Breast epithelium (tissue), 4 donors: ENCODE measurements around the gene LRRIQ3. TPM values are rescaled to one million over a fixed set of nuclear protein-coding genes. Genes with fewer than 3 reads are reported as not detected.

Experiments used
- DNase-seq, 2 donors: peaks; one replicate each; pipeline ENCODE4 v3.0.0-alpha.2; 2019; ENCODE audit warnings: low spot score in 2 of 2
- H3K27ac ChIP-seq, 2 donors: fragments of 200-600 bp; sonication (generic) in 1 of 2; one replicate each; pipeline ENCODE4 v1.5.1; 2016 to 2019; ENCODE audit warnings: mild to moderate bottlenecking in 1 of 2
- H3K27me3 ChIP-seq, 2 donors: fragments of 200-600 bp; sonication (generic) in 1 of 2; one replicate each; pipeline versions ENCODE4 v1.5.1 to v1.6.0; 2017 to 2019; ENCODE audit warnings: control low read depth in 1 of 2, mild to moderate bottlenecking in 1 of 2
- H3K36me3 ChIP-seq: fragments of 200-600 bp; one replicate; pipeline ENCODE4 v1.5.1; 2019
- H3K4me1 ChIP-seq, 2 donors: fragments of 200-600 bp; sonication (generic); one replicate each; pipeline ENCODE4 v1.5.1; 2016 to 2019; ENCODE audit warnings: control low read depth in 1 of 2
- H3K4me3 ChIP-seq, 3 donors: fragments of 200-600 bp; sonication (generic); 1 replicate in 2 of 3; 2 replicates in 1 of 3; pipeline ENCODE4 v1.5.1; 2016 to 2019; ENCODE audit warnings: mild to moderate bottlenecking in 3 of 3, moderate library complexity in 2 of 3
- H3K9me3 ChIP-seq, 2 donors: fragments of 200-600 bp; sonication (generic) in 1 of 2; one replicate each; pipeline ENCODE4 v1.5.1; 2016 to 2019; ENCODE audit warnings: control low read depth in 1 of 2
- POLR2A ChIP-seq: fragments of 450-650 bp; IDR thresholded peaks from one replicate; pipeline ENCODE4 v1.6.1; 2016; ENCODE audit warnings: antibody characterized with exemption, mild to moderate bottlenecking, moderate library complexity
- POLR2AphosphoS5 ChIP-seq, 3 donors: sonication (generic); formaldehyde crosslinking; IDR thresholded peaks; one replicate each; pipeline ENCODE4 v1.6.1; 2017; ENCODE audit warnings: antibody characterized with exemption in 3 of 3
- intact Hi-C: fragments of 100-400 bp; cut with DNase I; formaldehyde crosslinking; loops from one replicate; pipeline ENCODE4 v1.15.1; 2023; ENCODE audit warnings: low total_unique reads
- total RNA-seq, 3 donors: library from RNA; depleted of rRNA; stranded (reverse); fragments of >200 nt; gene quantifications; one replicate each; pipeline ENCODE4 v1.1.0, GENCODE V29; 2016
- TF ChIP-seq, protein P1 (sequence below), 3 donors: fragments of 450-650 bp; IDR thresholded peaks; one replicate each; pipeline ENCODE4 v1.5.1; 2016 to 2017; ENCODE audit warnings: antibody characterized with exemption in 3 of 3, mild to moderate bottlenecking in 3 of 3, moderate library complexity in 3 of 3

Gene LRRIQ3
- total RNA-seq, 3 donors from 2014 or later: 0.33 to 2.6 (median 1.8) TPM

DNA sequence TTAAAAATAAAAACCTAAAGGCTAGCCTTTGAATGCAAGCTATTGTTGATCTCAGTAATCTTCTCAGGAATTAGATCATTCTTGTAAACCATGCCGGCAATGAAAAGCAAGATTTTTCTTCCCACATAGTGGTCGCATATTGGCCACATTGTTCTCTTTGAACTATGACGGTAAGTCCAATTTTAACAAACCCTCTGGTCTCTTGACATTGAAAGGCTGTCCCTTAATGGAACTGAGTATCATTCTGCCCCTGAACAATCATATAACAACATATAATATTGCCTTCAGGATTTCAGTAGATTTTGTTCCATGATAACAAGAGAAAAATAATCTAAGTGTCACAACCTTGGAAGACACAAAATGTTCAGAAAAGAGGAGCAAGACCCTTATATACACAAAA lies 38.5 kb upstream of the LRRIQ3 start:
- H3K9me3 ChIP-seq: no peaks in the 10 kb centered on the region
- no peak overlapping the region for H3K4me3 ChIP-seq
- no peak for DNase-seq
- no peaks in the 10 kb centered on the region for H3K4me1 ChIP-seq
- no peak overlapping the region for H3K27ac ChIP-seq
- intact Hi-C loops: no loop called here
- no peaks in the 10 kb centered on the region for H3K27me3 ChIP-seq
- no peak for TF ChIP-seq POLR2A
- TF ChIP-seq, protein P1, sequence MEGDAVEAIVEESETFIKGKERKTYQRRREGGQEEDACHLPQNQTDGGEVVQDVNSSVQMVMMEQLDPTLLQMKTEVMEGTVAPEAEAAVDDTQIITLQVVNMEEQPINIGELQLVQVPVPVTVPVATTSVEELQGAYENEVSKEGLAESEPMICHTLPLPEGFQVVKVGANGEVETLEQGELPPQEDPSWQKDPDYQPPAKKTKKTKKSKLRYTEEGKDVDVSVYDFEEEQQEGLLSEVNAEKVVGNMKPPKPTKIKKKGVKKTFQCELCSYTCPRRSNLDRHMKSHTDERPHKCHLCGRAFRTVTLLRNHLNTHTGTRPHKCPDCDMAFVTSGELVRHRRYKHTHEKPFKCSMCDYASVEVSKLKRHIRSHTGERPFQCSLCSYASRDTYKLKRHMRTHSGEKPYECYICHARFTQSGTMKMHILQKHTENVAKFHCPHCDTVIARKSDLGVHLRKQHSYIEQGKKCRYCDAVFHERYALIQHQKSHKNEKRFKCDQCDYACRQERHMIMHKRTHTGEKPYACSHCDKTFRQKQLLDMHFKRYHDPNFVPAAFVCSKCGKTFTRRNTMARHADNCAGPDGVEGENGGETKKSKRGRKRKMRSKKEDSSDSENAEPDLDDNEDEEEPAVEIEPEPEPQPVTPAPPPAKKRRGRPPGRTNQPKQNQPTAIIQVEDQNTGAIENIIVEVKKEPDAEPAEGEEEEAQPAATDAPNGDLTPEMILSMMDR (IDR thresholded peaks at IDR 0.05): no peak
- TF ChIP-seq POLR2AphosphoS5 (IDR thresholded peaks at IDR 0.05): no peak
- no peaks in the 10 kb centered on the region for H3K36me3 ChIP-seq

DNA sequence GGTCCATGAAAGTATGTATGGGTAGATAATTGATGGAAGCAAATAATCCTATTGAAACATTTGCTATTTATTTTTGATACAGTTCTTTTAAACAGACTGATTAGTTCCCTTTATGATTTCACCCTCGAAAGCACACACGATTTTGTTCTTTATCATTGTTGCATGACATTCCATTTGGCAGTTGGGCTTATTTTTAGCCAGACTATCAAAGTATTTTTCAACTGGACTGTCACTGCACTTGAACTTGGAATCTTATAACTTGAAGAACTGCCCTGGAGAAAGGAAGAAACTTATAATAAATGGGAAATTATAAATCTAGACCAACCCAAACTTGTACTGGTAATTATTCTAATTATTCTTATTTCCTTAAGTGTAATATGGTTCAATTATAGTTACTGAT lies 37.2 kb upstream of the LRRIQ3 start, which contains the start of gene TNNI3K:
Gene TNNI3K, plus strand, starts transcription at position 235 of the 400 bp plus-strand sequence. Its CDS starts 65 bp downstream, at position 300.
- Histone ChIP-seq H3K4me3 (no peak within 1 kb of the TSS), H3K4me1 (no peaks in the 10 kb centered on the region), H3K9me3 (no peaks in the 10 kb centered on the region), H3K36me3 (peaks cover 6% of the 10 kb centered on the region), H3K27me3 (no peaks in the 10 kb centered on the region), H3K27ac (no peak within 1 kb of the TSS)
- DNase-seq: no peak
- intact Hi-C loops: no loop called here
- TF ChIP-seq POLR2AphosphoS5 (IDR thresholded peaks at IDR 0.05) (no peak), POLR2A (no peak)
- TF ChIP-seq, protein P1 (IDR thresholded peaks at IDR 0.05): no peak

DNA sequence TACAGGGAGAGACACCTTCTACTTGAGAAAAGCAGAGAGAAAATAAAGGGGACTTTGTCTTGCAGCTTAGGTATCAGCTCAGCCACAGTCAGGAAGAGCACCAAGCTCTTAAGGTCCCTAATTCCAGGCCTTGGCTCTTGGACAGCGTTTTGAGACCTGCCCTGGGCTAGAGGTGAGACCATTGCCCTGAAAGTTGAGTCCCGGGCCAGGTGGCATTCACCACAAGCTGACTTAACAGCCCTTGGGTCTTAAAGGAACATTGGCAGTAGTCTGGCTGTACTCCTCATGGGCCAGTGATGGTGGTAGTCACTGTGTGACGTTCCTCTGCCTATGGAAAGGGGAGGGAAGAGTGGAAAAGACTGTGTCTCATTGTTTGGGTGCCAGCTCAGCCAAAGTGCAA lies 25.5 kb upstream of the LRRIQ3 start:
- no peak for TF ChIP-seq POLR2A
- TF ChIP-seq, protein P1 (IDR thresholded peaks at IDR 0.05): no peak
- TF ChIP-seq POLR2AphosphoS5 (IDR thresholded peaks at IDR 0.05): no peak
- no peaks in the 10 kb centered on the region for H3K27me3 ChIP-seq
- no peaks in the 10 kb centered on the region for H3K4me1 ChIP-seq
- H3K9me3 ChIP-seq: peaks cover 3 to 28% of the 10 kb centered on the region in 2 donors
- DNase-seq: no peak
- no peak overlapping the region for H3K27ac ChIP-seq
- intact Hi-C loops: no loop called here
- H3K36me3 ChIP-seq: no peaks in the 10 kb centered on the region
- H3K4me3 ChIP-seq: no peak overlapping the region

DNA sequence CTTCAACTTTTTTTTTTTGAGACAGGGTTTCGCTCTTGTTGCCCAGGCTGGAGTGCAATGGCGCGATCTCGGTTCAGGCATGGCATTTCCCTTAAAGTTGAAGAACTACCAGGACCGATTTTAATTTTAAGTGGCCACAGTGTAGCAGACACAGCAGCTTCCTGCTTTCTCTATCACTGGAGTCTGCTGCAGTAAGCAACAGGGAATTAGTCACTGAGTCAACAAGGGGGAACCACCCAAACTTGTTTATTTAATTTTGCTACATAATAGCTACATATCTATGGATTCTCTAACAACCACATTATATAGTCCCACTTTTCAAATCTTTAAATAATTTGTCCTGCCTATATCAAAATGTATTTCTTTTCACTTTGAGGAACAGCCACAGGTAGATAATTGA lies 24.7 kb upstream of the LRRIQ3 start:
- H3K27me3 ChIP-seq: no peaks in the 10 kb centered on the region

DNA sequence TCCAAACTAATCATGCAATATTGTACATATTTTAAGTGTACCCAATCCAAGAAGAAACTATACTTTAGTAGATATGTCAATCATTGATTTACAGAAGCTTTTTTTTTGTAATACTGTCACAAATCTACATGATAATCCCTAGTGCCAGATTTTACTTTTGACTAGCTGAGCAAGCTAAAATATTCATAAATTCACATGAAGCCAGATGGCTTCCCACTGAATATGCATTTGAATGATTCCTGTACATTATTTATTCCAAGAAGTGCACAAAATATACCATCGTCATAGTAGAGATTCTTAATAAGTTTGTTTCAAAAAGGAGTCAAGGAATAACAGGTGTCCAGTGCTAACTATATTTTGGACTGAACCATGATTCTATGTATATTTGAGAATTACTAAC lies 17.3 kb upstream of the LRRIQ3 start:
- H3K27ac ChIP-seq: no peak overlapping the region
- H3K27me3 ChIP-seq: no peaks in the 10 kb centered on the region
- TF ChIP-seq POLR2AphosphoS5 (IDR thresholded peaks at IDR 0.05): no peak
- TF ChIP-seq, protein P1 (IDR thresholded peaks at IDR 0.05): no peak
- no peak for TF ChIP-seq POLR2A
- no peak for DNase-seq
- no peaks in the 10 kb centered on the region for H3K4me1 ChIP-seq
- no peak overlapping the region for H3K4me3 ChIP-seq
- intact Hi-C loops: no loop called here
- H3K36me3 ChIP-seq: no peaks in the 10 kb centered on the region
- peaks cover 0 to 4% of the 10 kb centered on the region in 2 donors for H3K9me3 ChIP-seq

More for the DNA sequence above, 24.7 kb upstream of the LRRIQ3 start:
- Histone ChIP-seq H3K36me3 (no peaks in the 10 kb centered on the region), H3K9me3 (peaks cover 0 to 24% of the 10 kb centered on the region in 2 donors), H3K27ac (no peak overlapping the region), H3K4me1 (no peaks in the 10 kb centered on the region), H3K4me3 (no peak overlapping the region)
- intact Hi-C loops: no loop called here
- DNase-seq: no peak
- TF ChIP-seq POLR2A (no peak), POLR2AphosphoS5 (IDR thresholded peaks at IDR 0.05) (no peak)
- TF ChIP-seq, protein P1 (IDR thresholded peaks at IDR 0.05): no peak
